NOMO-1 treated with dmso at 0.1 percent for 144 hours (cell line): ENCODE measurements around the gene KAZN.

Experiments used
- DNase-seq: peaks from one replicate; lab custom pipeline; 2025; ENCODE audit not compliant: unreplicated experiment; lab: John Stamatoyannopoulos, UW

Gene KAZN

DNA sequence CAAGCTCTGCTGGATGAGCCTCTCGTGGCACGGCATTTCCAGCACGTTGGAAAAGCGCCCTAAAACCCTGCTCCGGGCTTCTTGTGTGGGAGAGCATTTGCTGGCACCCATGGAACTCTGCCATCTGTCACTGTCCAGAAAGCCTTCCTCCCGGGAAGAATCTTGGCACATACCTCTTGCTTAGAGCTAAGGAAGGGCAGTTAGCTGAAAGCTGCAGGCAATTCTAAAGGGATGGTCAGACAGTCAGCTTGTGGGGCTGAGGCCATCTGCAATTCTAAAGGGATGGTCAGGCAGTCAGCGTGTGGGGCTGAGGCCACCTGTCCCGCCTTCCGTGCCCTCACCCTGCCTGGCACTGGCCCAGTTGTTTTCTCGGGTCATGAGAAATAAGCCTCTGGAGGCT, 416.0 kb downstream of the KAZN start:
- DNase-seq, result no peak

- no peak for DNase-seq
These were observed 417.5 kb downstream of the KAZN start for GRCh38 chr1:15016001-15016400.

- no peak for DNase-seq
These were observed 418.0 kb downstream of the KAZN start for GRCh38 chr1:15016526-15016925.

DNA sequence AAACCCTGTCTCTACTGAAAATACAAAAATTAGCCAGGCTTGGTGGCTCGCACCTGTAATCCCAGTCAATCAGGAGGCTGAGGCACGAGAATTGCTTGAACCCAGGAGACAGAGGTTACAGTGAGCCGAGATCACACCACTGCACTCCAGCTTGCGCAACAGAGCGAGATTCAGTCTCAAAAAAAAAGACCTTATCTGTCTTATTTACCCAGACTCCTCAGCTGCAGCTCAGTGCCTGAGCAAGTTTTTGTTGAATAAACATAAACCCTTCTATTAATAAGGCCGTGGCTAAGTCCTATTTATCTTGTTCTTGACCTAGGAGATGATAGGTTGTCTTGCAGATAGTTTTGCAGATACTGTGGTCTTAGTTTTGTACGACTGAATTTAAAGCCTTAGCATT, 418.6 kb downstream of the KAZN start:
- no peak for DNase-seq

GRCh38 chr1:15018767-15019166, 420.3 kb downstream of the KAZN start:
- no peak for DNase-seq

DNA sequence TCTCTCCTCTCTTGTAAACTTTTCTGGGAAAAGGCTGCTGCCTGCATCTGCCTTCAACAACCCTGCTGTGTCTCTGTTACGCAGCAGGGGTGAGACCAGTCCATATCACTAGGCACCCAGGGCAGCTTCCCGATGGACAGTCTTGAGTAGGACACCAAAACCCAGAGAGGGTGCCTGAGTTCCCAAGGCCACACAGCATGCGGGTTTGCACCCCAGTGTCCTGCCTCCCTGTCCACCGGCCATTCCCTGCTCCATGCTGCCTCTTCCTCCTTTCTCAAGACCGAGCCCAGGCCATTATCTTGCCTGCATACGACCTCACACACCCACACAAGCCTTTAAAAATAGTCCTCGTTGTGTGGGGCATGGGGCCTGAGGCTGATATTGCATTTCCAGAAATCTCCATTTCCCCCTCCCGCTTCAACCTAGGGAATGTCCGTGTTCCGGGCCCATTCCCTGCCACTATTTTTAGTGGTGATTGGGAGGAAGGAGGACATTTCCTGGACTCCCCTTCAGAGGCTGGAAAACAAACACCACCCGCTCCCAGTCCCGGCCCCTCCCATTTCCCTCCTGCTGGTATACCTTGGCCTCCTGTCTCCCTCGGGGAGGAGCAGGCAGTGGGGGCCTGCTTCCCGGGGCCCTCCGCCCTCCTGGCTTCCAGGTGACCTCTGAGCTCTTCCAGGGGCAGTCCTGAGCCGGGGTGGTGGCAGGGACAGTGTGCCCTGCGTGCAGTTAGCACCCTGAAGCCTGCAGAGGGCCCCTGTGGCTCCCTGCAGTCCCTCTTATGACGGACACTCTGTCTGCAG, 422.7 kb downstream of the KAZN start:
- DNase-seq, result no peak

GRCh38 chr1:15022048-15022447, 423.6 kb downstream of the KAZN start:
- DNase-seq, result no peak

- no peak for DNase-seq
These were observed 424.7 kb downstream of the KAZN start for GRCh38 chr1:15023205-15023604.

DNA sequence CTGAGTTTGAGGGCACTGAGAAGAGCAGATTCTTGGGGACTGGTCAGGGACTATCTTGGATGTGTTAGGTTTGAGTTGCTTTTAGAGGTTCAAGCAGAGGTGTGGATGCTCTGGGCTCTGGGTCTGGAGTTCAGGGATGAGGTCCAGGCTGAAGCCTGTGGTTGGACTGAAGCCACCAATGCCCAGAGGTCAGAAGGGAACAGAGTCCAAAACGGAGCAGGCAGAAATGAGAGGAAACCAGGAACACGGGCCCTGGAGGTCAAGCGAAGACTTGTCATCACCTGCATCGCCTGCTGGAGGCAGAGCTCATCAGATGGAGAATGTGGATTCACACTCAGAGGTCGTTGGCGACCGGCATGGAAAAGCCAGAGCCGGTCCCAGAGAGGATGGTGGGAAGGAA, 425.5 kb downstream of the KAZN start:
- DNase-seq, result no peak

GRCh38 chr1:15026117-15026489, 427.6 kb downstream of the KAZN start:
- DNase-seq, result no peak

- DNase-seq, result no peak
These were observed 429.1 kb downstream of the KAZN start for GRCh38 chr1:15027515-15027986.

GRCh38 chr1:15028102-15028501, 429.6 kb downstream of the KAZN start:
- DNase-seq, result no peak

GRCh38 chr1:15028616-15029015, 430.1 kb downstream of the KAZN start:
- no peak for DNase-seq

DNA sequence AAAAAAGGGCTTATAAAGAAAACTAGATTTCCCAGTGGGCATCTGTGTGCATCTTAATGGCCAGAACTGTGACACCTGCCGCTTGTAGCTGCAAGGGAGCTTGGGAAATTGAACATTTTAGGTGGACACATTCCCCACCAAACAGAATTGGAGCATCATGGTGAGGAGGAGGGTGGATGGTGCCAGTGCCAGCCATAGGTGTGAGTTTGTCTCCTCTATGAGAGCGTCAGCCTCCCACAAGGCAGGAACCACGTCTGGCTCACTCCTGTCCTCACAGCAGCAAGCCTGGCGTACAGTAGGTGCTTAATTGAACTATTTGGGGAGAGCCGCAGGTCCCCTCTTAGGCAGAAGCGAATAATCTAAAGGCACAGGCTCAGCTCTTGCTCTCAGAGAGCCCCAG, 430.6 kb downstream of the KAZN start:
- no peak for DNase-seq

DNA sequence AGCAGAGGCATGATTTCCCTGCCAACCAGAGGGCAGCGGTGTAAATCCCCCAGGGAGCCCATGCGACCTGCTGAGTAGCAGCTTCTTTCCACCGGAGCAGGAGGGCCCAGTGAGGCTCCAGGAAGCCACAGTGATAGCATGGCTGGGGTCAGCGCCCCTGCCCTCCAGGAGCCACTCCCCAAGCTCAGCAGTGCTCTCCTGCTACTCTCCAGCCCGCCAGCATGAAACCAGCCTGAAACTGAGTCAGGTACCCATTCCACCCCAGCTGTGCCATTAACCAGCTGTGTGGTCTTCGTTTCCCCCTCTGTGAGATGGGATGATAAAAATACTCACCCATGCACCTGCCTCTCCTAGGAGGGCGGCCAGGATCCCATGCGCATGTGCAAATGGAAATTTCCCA, 431.3 kb downstream of the KAZN start:
- DNase-seq, result no peak

DNA sequence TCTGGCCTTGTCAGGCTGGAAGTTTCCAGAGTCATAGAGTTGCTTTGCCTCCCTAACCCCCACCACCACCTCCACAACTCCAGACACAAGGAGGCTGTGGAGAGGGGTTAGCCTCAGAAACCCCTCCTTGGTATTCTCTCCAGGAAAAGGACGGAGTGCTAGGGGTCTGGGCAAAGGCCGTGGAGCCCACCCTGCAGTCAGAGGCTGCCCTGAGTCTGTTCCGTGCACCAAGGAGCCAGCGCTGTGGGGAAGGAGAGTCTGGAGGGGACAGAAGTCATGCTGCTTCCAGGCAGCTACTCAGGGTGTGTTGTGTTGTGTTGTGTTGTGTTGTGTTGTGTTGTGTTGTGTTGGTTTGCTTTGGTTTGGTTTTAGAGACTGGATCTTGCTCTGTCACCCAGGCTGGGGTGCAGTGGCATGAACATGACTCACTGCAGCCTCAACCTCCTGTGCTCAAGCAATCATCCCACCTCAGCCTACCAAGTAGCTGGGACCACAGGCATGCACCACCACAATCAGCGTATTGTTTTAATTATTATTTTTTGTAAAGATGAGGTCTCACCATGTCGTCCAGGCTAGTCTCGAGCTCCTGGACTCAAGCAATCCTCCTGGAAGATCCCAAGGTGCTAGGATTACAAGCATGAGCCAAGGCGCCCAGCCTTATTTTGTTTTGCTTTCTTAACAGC, 432.9 kb downstream of the KAZN start:
- no peak for DNase-seq

GRCh38 chr1:15033264-15033663, 434.8 kb downstream of the KAZN start:
- DNase-seq, result no peak

- no peak for DNase-seq
These were observed 436.2 kb downstream of the KAZN start for GRCh38 chr1:15034656-15035055.

DNA sequence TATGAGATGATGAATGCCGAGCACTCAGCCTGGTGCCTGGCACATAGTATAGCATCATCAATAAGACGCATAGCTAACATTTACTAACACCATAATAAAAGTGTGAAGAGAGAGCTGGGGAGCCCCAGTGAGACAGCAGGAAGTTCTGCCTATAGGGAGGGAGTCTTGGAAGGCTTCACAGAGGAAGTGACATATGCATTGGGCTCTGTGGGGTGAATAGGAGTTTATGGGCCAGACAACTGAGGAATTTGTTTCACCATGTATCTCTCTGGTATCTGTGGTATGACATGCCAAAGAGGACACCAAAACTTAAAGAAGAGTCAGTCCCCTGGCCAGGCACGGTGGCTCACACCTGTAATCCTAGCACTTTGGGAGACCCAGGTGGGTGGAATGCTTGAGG, 436.8 kb downstream of the KAZN start:
- no peak for DNase-seq

DNA sequence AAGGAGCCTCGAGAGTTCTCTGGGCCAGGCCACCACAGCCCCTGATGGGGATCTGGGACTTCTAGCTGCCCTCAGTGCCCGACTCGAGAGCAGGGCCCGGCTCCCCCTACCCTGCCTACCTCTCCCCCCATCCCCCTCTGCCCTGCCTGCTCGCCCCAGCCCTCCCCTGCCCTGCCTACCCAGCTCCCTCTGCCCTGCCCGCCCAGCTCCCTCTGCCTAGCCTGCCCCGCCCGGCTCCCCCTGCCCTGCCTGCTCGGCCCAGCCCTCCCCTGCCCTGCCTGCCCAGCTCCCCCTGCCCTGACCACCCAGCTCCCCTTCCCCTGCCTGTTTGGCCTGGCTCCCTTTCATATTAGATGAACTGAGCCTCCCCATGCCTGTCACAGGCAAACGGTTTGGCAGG, 437.6 kb downstream of the KAZN start:
- no peak for DNase-seq

- DNase-seq, result no peak
These were observed 439.9 kb downstream of the KAZN start for GRCh38 chr1:15038232-15039016.
